ENCODE results near the gene ENO2.

The ENO2 gene

GRCh38 chr12:6902448-6902847, 11.9 kb upstream of the ENO2 start:
- Histone ChIP-seq H3K4me3 (replicated peaks; ENCODE audit: insufficient read depth, low read length) (no peak overlapping the region), H3K27ac (replicated peaks) (no peak overlapping the region), H3K27me3 (ENCODE audit: insufficient read depth, poor library complexity, severe bottlenecking) (no peaks in the 10 kb centered on the region)
- DNase-seq (ENCODE audit: low read depth in 1 of 2, low spot score in 1 of 2): no peak
- TF ChIP-seq REST (IDR thresholded peaks at IDR 0.05; ENCODE audit: insufficient replicate concordance, low read depth): no peak
- no peak for TF ChIP-seq CTCF (IDR thresholded peaks at IDR 0.05; ENCODE audit: insufficient read depth, low read length)
- no peak for TF ChIP-seq SPI1 (IDR thresholded peaks at IDR 0.05; ENCODE audit: borderline replicate concordance, low read depth)
- TF ChIP-seq POLR2AphosphoS5 (IDR thresholded peaks at IDR 0.05; ENCODE audit: low read depth): no peak
- TF ChIP-seq GABPA (IDR thresholded peaks at IDR 0.05; ENCODE audit: low read depth): no peak

GRCh38 chr12:6903722-6904121, 10.7 kb upstream of the ENO2 start:
- Histone ChIP-seq H3K27ac (replicated peaks) (no peak overlapping the region; the same call in 1 of the 2 replicates), H3K27me3 (ENCODE audit: insufficient read depth, poor library complexity, severe bottlenecking) (no peaks in the 10 kb centered on the region), H3K4me3 (replicated peaks; ENCODE audit: insufficient read depth, low read length) (no peak overlapping the region)
- TF ChIP-seq GABPA (IDR thresholded peaks at IDR 0.05; ENCODE audit: low read depth) (no peak), POLR2AphosphoS5 (IDR thresholded peaks at IDR 0.05; ENCODE audit: low read depth) (no peak), REST (IDR thresholded peaks at IDR 0.05; ENCODE audit: insufficient replicate concordance, low read depth) (no peak), SPI1 (IDR thresholded peaks at IDR 0.05; ENCODE audit: borderline replicate concordance, low read depth) (no peak), CTCF (IDR thresholded peaks at IDR 0.05; ENCODE audit: insufficient read depth, low read length) (no peak)
- DNase-seq (ENCODE audit: low read depth in 1 of 2, low spot score in 1 of 2): no peak

DNA sequence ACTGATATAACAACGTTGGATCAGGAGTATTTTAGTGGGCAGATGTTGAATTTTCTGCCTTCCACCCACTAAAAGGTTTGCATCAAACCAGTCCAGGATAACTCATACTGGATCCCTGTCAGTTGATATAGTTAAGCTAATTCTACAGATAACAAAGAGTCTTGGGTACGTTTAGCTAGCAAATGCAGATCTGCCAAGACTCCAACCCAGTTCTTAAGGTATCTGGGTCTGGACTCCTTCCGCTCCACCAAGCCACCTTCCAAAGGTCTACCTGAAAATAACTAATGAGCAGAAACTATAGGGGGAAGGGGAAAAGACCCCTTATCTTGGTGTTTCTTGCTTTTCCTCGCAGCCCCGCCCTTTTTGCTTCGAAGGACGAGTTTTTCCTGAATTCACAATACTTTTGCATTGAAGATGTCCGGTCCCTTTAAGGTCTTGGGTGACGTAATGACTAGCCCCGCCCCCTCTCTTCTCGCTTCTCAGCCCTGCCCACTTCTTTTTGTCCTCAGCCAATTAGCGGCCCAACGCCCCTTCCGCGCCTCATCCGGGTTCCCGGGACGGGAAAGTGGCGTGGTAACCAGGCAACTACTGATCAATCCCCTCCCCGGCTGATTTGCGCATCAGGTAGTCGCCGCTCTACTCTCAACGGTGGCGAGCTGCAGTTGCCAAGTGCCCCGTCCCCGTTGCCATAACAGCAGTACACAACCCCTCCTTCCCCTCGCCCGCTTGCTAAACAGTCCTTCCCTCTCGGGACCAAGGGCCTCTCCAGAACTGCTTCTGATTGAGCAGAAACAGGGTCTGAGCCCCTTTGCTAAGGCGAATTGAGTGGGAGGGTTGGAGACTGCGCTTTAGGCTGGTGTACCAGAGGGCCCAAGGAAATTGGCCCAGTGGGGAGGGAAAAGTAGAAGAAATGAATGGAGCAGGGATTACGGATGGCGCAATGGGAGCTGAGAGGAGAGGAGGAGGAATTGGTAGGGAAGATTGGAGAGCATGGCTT, 9.8 kb upstream of the ENO2 start, which contains the start of gene LRRC23:
Gene LRRC23, plus strand, starts transcription at position 543 of the 997 bp plus-strand sequence. CDS start 812 bp downstream, outside the sequence.
- TF ChIP-seq CTCF (IDR thresholded peaks at IDR 0.05; ENCODE audit: insufficient read depth, low read length): no peak
- no peak for TF ChIP-seq SPI1 (IDR thresholded peaks at IDR 0.05; ENCODE audit: borderline replicate concordance, low read depth)
- TF ChIP-seq REST (IDR thresholded peaks at IDR 0.05; ENCODE audit: insufficient replicate concordance, low read depth): no peak
- TF ChIP-seq POLR2AphosphoS5 (IDR thresholded peaks at IDR 0.05; ENCODE audit: low read depth): no peak
- no peak for TF ChIP-seq GABPA (IDR thresholded peaks at IDR 0.05; ENCODE audit: low read depth)
- Histone ChIP-seq H3K27ac (replicated peaks) (peak within 1 kb of the TSS; percentile 83), H3K27me3 (ENCODE audit: insufficient read depth, poor library complexity, severe bottlenecking) (no peaks in the 10 kb centered on the region), H3K4me3 (replicated peaks; ENCODE audit: insufficient read depth, low read length) (peak within 1 kb of the TSS; percentile 81)
- DNase-seq (ENCODE audit: low read depth in 1 of 2, low spot score in 1 of 2): peak; percentile 90 to 97
